GM19023 (cell line): ENCODE data around the gene CYP4X1.
"Not testable (repeated sequence)": the region's sequence is repeated elsewhere in the genome, so short reads cannot be mapped to it uniquely, and the experiment has no call there.

ENCODE experiments used
- ATAC-seq: cut with Tn5 transposase; IDR thresholded peaks from one replicate; pipeline ENCODE4 v1.9.1; 2021; ENCODE audit warnings: mild to moderate bottlenecking, moderate library complexity; ENCODE audit not compliant: unreplicated experiment

Gene CYP4X1, protein sequence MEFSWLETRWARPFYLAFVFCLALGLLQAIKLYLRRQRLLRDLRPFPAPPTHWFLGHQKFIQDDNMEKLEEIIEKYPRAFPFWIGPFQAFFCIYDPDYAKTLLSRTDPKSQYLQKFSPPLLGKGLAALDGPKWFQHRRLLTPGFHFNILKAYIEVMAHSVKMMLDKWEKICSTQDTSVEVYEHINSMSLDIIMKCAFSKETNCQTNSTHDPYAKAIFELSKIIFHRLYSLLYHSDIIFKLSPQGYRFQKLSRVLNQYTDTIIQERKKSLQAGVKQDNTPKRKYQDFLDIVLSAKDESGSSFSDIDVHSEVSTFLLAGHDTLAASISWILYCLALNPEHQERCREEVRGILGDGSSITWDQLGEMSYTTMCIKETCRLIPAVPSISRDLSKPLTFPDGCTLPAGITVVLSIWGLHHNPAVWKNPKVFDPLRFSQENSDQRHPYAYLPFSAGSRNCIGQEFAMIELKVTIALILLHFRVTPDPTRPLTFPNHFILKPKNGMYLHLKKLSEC

GRCh38 chr1:47023268-47024140 lies at the start of gene CYP4X1:
Gene CYP4X1, plus strand, starts transcription at chr1:47023669. Its CDS starts 149 bp downstream, at chr1:47023818.
- no peak for ATAC-seq

DNA sequence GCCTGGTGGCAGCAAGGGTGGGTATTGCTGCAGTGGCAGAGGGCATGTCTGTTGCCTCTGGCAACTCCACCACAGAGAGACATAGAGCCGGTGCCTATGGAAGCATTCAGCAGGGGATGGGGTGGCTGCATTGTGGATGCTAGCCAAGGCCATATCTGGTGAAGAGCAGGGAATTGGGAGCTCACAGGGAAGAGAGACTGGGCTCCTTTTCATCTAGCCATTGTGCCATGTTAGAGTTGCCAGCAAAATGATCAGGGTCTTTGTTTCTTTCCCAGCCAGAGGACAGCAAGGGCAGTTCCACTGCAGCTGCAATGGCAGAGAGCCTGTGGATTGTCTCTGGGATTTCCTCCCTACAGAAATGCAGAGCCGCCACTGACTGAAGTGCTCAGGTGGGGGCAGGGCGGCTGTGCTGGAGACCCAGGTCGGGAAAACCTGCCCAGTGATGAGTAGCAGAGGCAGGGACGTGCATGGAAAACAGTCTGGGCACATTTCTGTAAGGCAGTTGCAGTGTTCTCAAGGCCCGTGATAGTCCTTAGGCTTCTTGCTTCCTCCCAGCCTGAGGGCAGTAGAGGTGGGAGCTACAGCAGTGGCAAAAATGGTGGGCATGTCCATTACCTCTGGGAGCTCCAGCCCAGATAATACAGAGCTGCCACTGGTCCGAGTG lies 40.2 kb upstream of the CYP4X1 start:
- ATAC-seq = no peak

DNA sequence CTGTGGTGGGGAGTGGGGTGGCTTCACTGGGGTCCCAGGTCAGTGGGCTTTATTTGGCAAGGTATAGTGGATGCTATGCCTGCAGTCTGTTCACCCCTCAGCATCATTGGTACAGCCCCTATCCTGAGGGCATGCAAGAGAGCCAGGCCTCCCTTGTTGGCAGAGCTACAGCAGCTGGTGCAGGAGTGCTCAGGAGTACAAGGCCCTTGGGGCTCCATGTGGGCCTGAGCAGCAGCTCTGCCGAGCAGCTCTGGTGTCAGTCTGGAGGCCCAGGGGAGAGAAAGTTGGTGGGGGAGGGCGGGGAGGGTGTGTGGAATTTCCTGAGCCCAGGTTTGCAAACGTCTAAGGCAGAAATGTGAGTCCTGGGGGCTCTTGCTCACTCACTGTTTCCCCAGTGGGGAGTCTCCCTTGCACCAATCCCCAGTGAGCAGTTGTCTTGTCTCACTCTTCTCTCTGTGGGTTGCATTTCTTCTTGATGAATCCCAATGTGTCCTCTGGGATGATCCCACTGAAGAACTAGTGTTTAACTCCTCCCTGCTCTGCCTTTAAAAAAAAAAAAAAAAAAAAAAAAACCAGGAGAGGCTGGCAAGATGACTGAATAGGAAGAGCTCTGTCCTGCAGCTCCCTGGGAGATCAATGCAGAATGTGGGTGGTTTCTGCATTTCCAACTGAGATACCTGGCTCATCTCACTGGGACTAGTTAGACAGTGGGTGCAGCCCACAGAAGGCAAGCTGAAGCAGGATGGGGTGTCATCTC lies 39.5 kb upstream of the CYP4X1 start:
- ATAC-seq = no peak

GRCh38 chr1:46990541-46990940 lies 32.9 kb upstream of the CYP4X1 start:
- not testable (repeated sequence) for ATAC-seq

DNA sequence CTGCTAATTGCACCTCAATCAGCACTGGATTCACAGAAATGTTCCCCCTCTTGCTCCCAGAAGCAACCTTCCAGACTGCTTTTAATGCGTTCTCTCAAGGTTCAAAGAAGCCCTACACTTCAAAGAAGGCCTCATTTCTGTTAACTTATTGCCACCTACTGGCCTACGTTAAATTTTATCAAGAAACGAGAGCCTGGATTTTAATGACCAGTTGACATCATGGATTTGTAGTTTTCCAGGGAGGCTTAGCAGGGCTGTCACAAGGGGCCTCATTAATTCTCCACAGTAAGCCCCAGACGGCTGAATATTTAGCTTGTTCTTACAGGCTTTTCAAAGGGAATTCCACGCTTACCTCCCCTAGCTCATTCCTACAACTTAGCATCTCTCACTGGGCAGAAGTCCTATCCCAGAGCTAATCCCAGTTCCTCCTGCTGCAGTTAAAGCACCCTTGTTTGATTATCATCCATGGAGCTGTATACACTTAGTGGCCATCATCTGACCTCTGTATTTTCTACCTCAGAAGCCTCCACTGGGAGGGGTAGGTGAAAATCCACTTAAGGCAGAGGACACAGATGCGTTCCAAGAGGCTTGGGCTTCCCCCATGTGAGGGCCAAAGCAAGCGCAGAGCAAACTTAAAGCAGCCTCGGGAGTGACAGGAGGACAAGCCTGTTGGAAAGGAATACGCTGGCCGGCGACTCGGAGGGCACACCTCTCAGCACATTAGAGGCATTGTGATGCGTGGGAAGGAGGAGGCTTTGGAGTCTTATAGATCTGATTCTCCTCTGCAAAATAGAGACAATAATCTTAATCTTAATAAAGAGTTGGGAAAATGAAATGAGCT lies 32.2 kb upstream of the CYP4X1 start:
- no peak for ATAC-seq

GRCh38 chr1:46996659-46997281 lies 26.7 kb upstream of the CYP4X1 start:
- ATAC-seq = no peak

GRCh38 chr1:47002211-47002610 lies 21.3 kb upstream of the CYP4X1 start:
- ATAC-seq = no peak

DNA sequence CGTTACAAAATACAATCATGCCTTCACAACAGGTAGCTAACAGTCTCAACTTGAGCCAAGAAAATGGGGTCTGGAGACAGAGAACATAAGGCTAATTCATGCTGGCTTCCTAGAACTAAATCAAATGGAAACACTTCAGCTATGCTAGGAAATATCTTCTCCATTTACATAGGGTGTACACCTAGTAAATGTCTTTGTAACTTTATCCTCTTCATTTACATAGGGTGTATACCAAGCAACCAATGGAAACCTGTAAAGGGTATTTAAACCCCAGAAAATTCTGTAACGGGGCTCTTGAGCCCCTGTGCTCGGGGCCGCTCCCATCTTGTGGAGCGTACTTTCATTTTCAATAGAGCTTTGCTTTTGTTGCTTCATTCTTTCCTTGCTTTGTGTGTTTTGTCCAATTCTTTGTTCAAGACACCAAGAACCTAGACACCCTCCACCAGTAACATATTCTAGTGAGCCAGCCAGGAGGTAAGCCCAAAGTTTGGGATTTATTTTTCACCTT lies 19.5 kb upstream of the CYP4X1 start:
- no peak for ATAC-seq

- ATAC-seq = not testable (repeated sequence)
Measured at GRCh38 chr1:47006437-47006836, 17.0 kb upstream of the CYP4X1 start.

- no peak for ATAC-seq
Measured at GRCh38 chr1:47013293-47013692, 10.2 kb upstream of the CYP4X1 start.

DNA sequence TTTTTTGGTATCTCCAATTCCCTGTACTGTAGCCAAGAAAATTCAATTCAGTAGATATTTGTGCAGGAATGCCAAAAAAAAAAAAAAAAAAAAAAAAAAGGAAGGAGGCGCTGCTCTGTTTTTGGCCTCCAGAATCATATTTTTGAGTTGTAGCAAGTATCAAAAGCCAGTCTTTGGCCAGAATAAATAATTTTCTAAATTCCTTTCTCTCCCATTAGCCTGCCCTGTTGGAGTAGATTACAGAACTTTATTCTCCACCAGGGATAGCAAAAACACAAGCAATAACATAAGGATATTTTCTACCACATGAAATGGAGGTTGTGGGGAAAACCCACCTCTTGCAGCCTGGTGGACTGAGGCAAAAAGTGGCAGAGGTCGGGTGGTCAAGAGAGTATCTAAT lies 2.4 kb upstream of the CYP4X1 start:
- ATAC-seq = no peak

DNA sequence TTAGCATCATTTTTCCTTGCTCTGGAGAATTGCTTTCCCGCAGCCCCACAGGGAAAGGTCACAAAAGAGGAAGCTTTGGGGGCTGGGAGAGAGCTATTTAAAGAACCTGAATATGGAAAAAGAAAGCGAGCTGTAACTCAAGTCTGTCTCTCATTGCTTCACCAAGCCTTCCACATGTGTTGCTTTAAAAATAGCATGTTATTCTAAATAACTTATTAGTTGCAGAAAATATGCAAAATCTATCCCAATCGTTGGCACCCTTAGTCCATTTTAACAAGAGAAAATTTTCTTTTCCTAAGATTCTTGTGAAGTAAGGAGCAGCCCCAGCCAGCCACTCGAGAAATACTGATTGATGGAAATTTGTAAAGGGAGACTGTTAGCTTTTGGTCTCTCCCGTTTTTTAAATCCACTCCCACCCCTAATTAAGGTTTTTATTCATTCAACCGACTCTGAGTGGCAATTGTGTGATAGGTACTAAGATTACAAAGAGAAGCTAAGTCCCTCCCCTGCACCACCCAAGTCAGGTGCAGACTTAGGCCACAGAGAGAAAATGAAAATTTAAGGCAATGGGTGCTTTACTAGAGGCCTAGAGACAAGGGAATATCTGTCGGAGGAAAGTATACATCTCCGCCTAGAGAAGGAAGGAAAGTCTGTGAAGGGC lies 802 bp downstream of the CYP4X1 start:
- no peak for ATAC-seq

DNA sequence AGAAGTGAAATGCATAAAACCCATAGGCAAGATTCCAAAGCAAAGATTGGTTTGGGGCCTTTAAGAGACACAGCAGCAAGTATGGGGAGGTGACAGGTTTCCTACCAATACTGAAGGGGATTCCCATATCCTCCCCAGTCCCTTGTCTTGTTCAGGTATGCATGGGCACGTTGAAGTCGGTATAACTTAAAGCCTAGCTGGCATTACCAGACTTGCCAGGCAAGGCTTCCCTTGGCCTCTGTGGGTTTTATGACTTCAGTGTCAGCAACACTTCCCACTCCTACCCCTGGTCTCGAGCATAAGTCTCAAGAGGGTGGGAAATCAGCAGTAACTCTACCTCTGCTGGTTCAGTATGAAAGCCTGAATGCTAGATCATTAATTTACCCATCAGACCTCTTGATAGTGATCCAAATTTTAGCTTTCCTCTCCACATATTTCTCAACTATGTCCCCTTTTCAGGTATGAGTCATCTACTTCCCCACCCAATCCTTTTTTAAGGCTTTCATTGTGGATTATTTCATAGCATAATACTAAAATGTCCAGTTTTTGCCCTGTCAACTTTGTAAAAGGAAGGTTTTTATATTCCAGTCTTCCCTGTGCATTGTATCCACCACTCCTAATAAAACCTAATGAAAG lies 6.8 kb downstream of the CYP4X1 start:
- no peak for ATAC-seq

DNA sequence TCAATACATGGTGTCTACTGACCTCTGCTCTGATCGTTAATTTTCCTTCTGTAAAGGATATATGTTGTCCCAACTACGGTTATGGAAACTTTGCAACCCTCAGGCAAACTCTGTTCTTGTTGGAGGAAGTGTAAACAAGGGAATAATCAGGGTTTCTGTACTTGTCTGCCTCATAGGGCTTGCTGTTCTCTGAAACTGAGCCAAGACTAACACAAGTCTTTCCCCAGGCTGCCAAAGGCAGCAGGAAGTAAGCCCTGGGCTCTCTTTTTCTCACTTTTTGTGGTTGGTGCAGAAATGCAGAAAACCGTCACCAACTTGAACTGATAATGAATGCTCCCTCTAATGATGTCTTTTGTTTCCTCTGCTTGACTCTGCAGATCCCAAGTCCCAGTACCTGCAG lies 7.6 kb downstream of the CYP4X1 start:
- ATAC-seq = no peak

DNA sequence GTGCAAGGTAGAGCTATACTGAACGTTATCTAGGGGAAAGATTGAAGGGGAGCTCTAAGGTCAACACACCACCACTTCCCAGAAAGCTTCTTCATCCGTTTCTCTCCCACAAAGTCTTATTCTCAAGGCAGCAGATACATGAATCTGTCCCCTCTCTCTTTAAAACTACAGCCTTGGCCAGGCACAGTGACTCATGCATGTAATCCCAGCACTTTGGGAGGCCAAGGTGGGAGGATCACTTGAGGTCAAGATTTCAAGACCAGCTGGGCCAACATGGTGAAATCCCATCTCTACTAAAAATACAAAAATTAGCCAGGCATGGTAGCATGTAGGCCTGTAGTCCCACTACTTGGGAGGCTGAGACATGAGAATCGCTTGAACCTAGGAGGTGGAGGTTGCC lies 8.1 kb downstream of the CYP4X1 start:
- no peak for ATAC-seq

DNA sequence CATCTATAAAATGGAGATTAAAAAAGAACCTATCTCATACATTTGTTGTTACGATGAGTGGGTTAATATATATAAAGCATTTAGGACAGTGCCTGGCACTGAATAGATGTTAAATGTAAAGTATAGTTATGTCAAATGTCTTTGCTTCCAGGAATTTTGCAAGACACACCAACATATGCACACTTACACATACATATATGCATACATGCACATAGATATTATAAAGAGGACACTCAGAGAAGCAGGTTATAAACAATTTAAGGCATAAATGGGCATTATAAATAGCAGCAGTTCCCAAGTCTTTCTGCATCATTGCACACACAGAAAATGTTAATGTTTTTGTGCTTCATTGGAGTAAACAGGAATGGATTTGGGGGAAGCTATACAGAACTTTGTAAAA lies 13.3 kb downstream of the CYP4X1 start:
- ATAC-seq = no peak

DNA sequence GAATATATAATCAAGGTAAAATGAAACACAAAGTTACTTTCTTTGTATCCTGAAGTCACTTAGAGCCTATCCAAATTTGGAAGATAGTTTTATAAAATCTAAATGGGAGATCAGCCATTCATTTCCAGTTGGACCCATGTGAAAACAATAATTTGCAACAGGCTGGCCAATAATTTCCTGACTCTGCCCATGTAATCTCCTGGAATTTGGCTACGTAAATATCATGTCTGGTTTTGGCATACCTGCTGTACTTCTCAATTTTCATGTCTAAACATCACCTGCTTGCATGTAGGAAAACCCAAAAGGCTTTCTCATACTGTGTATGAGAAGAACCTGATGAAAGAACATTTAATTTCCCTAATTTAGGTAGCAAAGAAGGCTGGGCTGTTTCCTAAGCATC lies 35.9 kb downstream of the CYP4X1 start:
- no peak for ATAC-seq

DNA sequence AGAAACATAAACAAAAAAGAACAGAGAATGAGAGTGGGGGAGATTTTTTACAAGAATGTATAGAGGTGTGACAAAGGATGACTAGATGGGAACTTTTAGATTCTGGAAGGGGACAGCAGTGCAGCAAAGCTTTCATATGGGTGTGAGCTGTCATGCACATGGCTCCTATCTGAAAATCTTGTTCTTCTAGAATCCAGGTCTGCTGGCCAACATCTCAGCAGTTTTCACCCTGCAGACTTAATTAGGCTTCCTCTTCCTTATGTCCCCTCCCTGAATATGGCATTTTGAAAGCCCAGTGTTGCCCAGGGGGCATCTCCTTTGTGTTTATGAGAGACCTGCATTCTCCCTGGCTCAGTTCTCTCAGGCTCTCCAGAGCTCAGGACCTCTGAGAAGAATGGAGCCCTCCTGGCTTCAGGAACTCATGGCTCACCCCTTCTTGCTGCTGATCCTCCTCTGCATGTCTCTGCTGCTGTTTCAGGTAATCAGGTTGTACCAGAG lies 43.7 kb downstream of the CYP4X1 start, which contains the start of gene CYP4Z1:
CYP4Z1 (plus strand) TSS at position 135 of the 498 bp plus-strand sequence; CDS start at position 395, 260 bp downstream.
- ATAC-seq = no peak
